NB4 (cell line): Measurements from ENCODE around the gene ASCL3.

Experiments
- DNase-seq: peaks from one replicate; pipeline ENCODE4 v3.0.0; 2010; ENCODE audit warnings: low read depth
- H3K4me3 ChIP-seq: one replicate; pipeline ENCODE4 v1.5.1; 2011; ENCODE audit warnings: mild to moderate bottlenecking, low read depth, low read length, moderate library complexity
- MAX ChIP-seq: IDR thresholded peaks from 2 replicates; pipeline ENCODE4 v1.6.1; 2011; ENCODE audit warnings: low read depth, low read length
- MYC ChIP-seq: IDR thresholded peaks from 2 replicates; pipeline ENCODE4 v1.6.1; 2011; ENCODE audit warnings: low read depth, low read length
- POLR2A ChIP-seq: IDR thresholded peaks from 2 replicates; pipeline ENCODE4 v1.6.1; 2011; ENCODE audit warnings: mild to moderate bottlenecking; ENCODE audit not compliant: insufficient read length; ENCODE audit errors: extremely low read depth
- TF ChIP-seq, protein P1 (sequence below): IDR thresholded peaks from one replicate; pipeline ENCODE4 v1.5.1; 2012; ENCODE audit warnings: low read depth, low read length

The ASCL3 gene

GRCh38 chr11:8917157-8917825 lies 25.5 kb downstream of the ASCL3 start:
- H3K4me3 ChIP-seq, result no peak overlapping the region
- TF ChIP-seq MAX (no peak), MYC (no peak), POLR2A (no peak)
- TF ChIP-seq, protein P1, sequence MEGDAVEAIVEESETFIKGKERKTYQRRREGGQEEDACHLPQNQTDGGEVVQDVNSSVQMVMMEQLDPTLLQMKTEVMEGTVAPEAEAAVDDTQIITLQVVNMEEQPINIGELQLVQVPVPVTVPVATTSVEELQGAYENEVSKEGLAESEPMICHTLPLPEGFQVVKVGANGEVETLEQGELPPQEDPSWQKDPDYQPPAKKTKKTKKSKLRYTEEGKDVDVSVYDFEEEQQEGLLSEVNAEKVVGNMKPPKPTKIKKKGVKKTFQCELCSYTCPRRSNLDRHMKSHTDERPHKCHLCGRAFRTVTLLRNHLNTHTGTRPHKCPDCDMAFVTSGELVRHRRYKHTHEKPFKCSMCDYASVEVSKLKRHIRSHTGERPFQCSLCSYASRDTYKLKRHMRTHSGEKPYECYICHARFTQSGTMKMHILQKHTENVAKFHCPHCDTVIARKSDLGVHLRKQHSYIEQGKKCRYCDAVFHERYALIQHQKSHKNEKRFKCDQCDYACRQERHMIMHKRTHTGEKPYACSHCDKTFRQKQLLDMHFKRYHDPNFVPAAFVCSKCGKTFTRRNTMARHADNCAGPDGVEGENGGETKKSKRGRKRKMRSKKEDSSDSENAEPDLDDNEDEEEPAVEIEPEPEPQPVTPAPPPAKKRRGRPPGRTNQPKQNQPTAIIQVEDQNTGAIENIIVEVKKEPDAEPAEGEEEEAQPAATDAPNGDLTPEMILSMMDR, result no peak
- DNase-seq, result no peak

DNA sequence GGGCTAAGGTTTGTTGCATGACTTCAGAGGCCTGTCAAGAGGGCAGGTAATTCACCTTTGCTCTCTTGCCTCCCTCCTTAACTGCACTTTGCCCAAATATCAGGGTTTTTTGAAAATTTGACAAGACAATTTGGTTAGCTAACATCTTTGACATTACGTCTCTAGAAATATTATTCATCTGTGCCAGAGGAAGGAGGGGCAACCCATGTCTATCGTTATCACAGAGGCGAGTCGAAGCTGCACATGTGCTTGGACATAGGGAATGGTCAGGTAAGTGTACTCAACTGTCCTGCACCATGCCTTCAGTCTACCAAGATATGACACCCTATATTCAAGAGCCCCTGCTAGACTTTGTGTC lies 28.2 kb downstream of the ASCL3 start:
- TF ChIP-seq MAX, result no peak
- TF ChIP-seq, protein P1, result no peak
- TF ChIP-seq POLR2A, result no peak
- TF ChIP-seq MYC, result no peak
- DNase-seq, result no peak
- H3K4me3 ChIP-seq, result peak overlapping the region; percentile 45

GRCh38 chr11:8913961-8914660 lies 28.7 kb downstream of the ASCL3 start:
- peak; percentile 80 for DNase-seq
- H3K4me3 ChIP-seq, result peak overlapping the region; percentile 45
- peak; percentile 57 for TF ChIP-seq MYC
- no peak for TF ChIP-seq POLR2A
- TF ChIP-seq MAX, result peak; percentile 79
- TF ChIP-seq, protein P1, result peak; percentile 69

DNA sequence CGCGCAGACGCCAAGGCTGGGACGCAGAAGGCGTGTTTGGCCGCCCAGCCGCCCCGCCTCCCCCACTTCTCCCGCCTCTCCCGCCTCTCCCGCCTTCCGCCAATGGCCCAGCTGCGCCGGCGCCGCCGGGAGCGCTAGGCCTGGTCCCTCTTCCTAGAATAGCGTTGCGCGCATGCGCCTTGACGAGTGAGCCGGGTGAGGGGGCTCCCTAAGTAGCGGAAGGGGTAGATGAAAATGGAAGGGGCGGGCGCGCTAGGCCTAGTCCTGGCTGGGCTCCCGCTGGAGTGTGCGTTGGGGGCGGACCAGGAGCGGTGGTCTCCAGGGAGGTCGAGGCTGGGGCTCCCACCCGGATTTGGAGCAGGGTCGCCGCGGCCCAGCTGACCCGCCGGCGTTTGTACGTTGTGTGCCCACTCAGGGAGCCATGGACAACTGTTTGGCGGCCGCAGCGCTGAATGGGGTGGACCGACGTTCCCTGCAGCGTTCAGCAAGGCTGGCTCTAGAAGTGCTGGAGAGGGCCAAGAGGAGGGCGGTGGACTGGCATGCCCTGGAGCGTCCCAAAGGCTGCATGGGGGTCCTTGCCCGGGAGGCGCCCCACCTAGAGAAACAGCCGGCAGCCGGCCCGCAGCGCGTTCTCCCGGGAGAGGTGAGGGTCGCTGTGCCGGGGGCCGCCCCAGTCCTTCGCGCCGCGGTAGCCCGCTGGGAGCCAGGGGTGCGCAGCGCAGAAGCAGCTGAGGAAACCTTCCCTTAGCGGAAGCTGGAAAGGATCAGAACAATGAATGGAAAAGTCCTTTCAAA lies 31.6 kb downstream of the ASCL3 start, which contains the start of gene AKIP1:
TSS of gene AKIP1 (plus strand) at position 161 of the 795 bp plus-strand sequence. CDS start at position 422, 261 bp downstream.
- peak within 1 kb of the TSS; percentile 82 for H3K4me3 ChIP-seq
- TF ChIP-seq POLR2A (peak; percentile 68), MYC (no peak), MAX (no peak)
- TF ChIP-seq, protein P1, result no peak
- DNase-seq, result peak; percentile 97

DNA sequence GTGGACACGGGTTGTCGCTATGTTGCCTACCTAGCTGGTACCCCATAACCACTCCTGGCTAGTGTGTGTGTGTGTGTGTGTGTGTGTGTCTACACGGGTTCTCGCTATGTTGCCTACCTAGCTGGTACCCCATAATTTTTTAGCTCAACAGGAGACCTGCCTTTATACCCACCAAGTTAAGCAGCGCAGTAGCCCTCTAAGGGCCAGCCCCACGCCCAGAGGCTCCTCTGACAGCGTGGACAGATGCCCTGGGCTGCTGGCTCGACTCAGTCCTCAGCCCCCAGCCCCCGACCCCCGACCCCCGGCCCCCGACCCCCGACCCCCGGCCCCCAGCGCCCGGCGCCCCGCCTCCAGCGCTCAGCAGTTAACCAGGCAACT lies 32.2 kb downstream of the ASCL3 start:
- H3K4me3 ChIP-seq, result peak overlapping the region; percentile 59
- TF ChIP-seq POLR2A, result no peak
- TF ChIP-seq, protein P1, result no peak
- TF ChIP-seq MAX, result no peak
- TF ChIP-seq MYC, result no peak
- no peak for DNase-seq
